CD4-positive, CD25-positive, alpha-beta regulatory T cell (primary cell): ENCODE measurements around the gene CNTN2. TPM values are rescaled to one million over a fixed set of nuclear protein-coding genes. Genes with fewer than 3 reads are reported as not detected.

Experiments
- ATAC-seq, 2 donors: fragments of 150-1000 bp; cut with Tn5 transposase; one replicate each; pipeline ENCODE4 v1.10.0; 2021; ENCODE audit warnings: low read depth in 2 of 2, moderate number of reproducible peaks in 2 of 2, moderate library complexity in 1 of 2
- DNase-seq, 3 donors: peaks; one replicate each; pipeline versions ENCODE4 v3.0.0 to v3.0.0-alpha.2; 2012 to 2022; ENCODE audit warnings: mixed read lengths in 1 of 3
- H3K27ac ChIP-seq: one replicate; pipeline ENCODE4 v1.7.0; 2013; ENCODE audit warnings: mild to moderate bottlenecking, low read length; ENCODE audit not compliant: insufficient read depth, poor library complexity, severe bottlenecking
- H3K27me3 ChIP-seq: one replicate; pipeline ENCODE4 v1.7.0; 2013; ENCODE audit warnings: low read length; ENCODE audit not compliant: control insufficient read depth, insufficient read depth
- H3K36me3 ChIP-seq: one replicate; pipeline ENCODE4 v1.7.0; 2013; ENCODE audit warnings: mild to moderate bottlenecking, low read length, moderate library complexity; ENCODE audit not compliant: control insufficient read depth, insufficient read depth
- H3K4me1 ChIP-seq: 2 replicates; pipeline ENCODE4 v1.7.0; 2013; ENCODE audit warnings: mild to moderate bottlenecking, low read length; ENCODE audit not compliant: insufficient read depth, control insufficient read depth, poor library complexity, severe bottlenecking
- H3K4me3 ChIP-seq: one replicate; pipeline ENCODE4 v1.7.0; 2013; ENCODE audit warnings: low read depth, mild to moderate bottlenecking, low read length, moderate library complexity
- H3K9me3 ChIP-seq, 2 experiments: 1 replicate in 1 of 2; 2 replicates in 1 of 2; pipeline ENCODE4 v1.7.0; 2013; ENCODE audit warnings: low read length in 2 of 2, mild to moderate bottlenecking in 1 of 2, moderate library complexity in 1 of 2; ENCODE audit not compliant: control insufficient read depth in 2 of 2
- H3K27ac Mint-ChIP-seq, 3 donors: one replicate each; pipeline ENCODE4 v1.8.0; 2020 to 2022; ENCODE audit warnings: mild to moderate bottlenecking in 3 of 3, mixed read lengths in 3 of 3, moderate library complexity in 2 of 3
- H3K27me3 Mint-ChIP-seq: one replicate; pipeline ENCODE4 v1.8.0; 2022; ENCODE audit warnings: mild to moderate bottlenecking, mixed read lengths
- H3K36me3 Mint-ChIP-seq: one replicate; pipeline ENCODE4 v1.8.0; 2020; ENCODE audit warnings: mixed read lengths
- H3K4me1 Mint-ChIP-seq, 4 donors: one replicate each; pipeline ENCODE4 v1.8.0; 2020 to 2022; ENCODE audit warnings: mixed read lengths in 4 of 4, mild to moderate bottlenecking in 1 of 4
- H3K4me3 Mint-ChIP-seq, 4 donors: one replicate each; pipeline ENCODE4 v1.8.0; 2020 to 2022; ENCODE audit warnings: mild to moderate bottlenecking in 4 of 4, mixed read lengths in 4 of 4, moderate library complexity in 3 of 4
- H3K9me3 Mint-ChIP-seq, 7 donors: one replicate each; pipeline ENCODE4 v1.8.0; 2020 to 2022; ENCODE audit warnings: mixed read lengths in 7 of 7, mild to moderate bottlenecking in 3 of 7, moderate library complexity in 2 of 7
- polyA plus RNA-seq, 4 donors: library from polyadenylated mRNA; unstranded; fragments of 300-500 nt; fragmentation: Illumina TruSeq; gene quantifications; one replicate each; pipeline ENCODE4 v1.2.3, GENCODE V29; 2021
- total RNA-seq: library from RNA; stranded (reverse); gene quantifications from one replicate; pipeline ENCODE4 v1.2.3, GENCODE V29; 2022

Gene CNTN2, protein sequence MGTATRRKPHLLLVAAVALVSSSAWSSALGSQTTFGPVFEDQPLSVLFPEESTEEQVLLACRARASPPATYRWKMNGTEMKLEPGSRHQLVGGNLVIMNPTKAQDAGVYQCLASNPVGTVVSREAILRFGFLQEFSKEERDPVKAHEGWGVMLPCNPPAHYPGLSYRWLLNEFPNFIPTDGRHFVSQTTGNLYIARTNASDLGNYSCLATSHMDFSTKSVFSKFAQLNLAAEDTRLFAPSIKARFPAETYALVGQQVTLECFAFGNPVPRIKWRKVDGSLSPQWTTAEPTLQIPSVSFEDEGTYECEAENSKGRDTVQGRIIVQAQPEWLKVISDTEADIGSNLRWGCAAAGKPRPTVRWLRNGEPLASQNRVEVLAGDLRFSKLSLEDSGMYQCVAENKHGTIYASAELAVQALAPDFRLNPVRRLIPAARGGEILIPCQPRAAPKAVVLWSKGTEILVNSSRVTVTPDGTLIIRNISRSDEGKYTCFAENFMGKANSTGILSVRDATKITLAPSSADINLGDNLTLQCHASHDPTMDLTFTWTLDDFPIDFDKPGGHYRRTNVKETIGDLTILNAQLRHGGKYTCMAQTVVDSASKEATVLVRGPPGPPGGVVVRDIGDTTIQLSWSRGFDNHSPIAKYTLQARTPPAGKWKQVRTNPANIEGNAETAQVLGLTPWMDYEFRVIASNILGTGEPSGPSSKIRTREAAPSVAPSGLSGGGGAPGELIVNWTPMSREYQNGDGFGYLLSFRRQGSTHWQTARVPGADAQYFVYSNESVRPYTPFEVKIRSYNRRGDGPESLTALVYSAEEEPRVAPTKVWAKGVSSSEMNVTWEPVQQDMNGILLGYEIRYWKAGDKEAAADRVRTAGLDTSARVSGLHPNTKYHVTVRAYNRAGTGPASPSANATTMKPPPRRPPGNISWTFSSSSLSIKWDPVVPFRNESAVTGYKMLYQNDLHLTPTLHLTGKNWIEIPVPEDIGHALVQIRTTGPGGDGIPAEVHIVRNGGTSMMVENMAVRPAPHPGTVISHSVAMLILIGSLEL
- not detected for total RNA-seq
- not detected for polyA plus RNA-seq

DNA sequence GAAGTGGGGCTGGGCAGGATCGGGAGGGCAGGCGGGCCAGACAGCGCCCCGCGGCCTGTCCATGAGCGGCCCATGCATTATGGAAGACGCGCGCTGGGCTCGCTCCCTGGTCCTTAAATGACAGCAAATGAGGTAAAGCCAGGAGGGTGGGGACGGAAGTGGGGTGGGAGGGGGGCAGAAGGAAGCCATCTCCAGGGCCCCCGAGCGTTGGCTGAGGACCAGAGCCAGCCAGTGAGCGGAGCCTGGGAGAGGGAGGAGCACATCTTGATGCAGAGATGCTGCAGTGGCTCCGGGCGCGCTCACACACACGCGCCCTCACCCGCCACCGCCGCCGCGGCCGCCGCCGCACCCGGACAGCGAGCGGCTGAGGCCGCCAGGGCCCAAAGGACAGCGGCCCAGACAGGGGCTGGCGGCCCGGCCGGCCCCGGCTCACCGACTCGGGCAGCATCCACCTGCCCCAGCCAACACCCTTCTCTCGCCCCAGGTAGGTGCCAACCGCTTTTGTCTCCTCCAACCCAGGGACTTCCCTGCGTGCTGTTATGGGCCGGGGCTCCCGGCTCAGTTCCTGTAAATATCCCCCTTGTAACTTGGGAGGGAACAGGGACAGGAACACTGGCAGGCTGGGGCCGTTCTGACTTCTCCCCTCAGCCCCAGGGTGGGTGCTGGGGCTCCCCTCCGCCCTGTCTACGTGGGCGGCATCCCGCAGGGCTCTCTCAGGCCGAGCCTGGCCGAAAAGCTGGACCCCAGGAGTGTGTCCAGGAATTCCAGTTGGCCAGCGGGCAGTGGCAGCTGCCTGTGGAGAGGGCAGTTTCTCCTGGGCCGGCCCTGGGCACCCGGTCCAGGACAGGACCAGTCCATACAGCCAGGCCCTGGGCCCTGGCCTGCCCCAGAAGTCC, at the start of gene CNTN2:
Gene CNTN2 (plus strand): TSS at position 302 of the 896 bp plus-strand sequence. CDS start 9,974 bp downstream, outside the sequence.
- H3K4me3 ChIP-seq, result no peak within 1 kb of the TSS
- Mint-ChIP-seq H3K4me3 (no peak within 1 kb of the TSS), H3K27me3 (peaks cover 32% of the 10 kb centered on the region), H3K27ac (no peak within 1 kb of the TSS), H3K36me3 (no peaks in the 10 kb centered on the region), H3K9me3 (peaks cover 0 to 4% (median 0%) of the 10 kb centered on the region in 7 donors), H3K4me1 (peaks cover 0 to 3% (median 0%) of the 10 kb centered on the region in 4 donors)
- DNase-seq (no peak), ATAC-seq (no peak)
- H3K36me3 ChIP-seq, result no peaks in the 10 kb centered on the region
- no peak within 1 kb of the TSS for H3K27ac ChIP-seq
- H3K9me3 ChIP-seq, result no peaks in the 10 kb centered on the region
- no peaks in the 10 kb centered on the region for H3K4me1 ChIP-seq
- H3K27me3 ChIP-seq, result peaks cover 8% of the 10 kb centered on the region

DNA sequence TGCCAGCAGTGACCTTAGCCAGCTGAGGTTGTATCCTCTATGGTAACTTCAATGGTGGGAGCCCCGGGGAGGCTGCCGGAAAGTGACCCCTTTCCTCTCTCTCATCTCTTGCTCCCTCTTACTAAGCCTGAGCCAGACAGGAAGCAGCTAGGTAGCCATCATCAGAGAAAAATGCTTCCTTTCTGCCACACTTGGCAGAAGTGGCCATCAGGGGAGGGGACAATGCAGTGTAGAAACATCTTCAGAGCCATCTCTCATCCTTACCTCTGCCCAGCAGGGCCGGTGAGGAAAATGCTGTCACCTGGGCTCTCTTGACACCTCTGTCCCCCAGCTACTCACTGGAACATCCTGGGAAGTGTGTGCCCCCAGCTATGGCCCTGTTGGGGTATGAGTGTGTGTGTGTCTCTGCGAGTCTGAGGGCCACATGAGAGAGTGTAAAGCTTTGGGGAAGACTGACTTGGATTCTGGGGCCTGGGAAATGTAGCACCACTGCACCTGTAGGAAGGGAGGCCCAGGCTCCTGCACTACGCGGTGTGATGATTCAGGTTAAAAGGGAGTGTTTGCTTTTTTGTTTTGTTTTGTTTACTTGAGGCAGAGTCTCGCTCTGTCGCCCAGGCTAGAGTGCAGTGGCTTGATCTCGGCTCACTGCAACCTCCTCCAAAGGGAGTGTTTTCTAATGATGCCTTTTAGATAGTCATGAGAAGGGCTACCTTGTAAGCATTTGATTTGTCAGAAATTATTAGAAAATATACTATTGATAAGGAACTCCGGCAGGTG, 48.7 kb upstream of the CNTN2 start:
- Mint-ChIP-seq H3K4me1 (peaks cover 0 to 16% (median 2%) of the 10 kb centered on the region in 4 donors), H3K27ac (no peak overlapping the region), H3K9me3 (peaks cover 0 to 4% (median 0%) of the 10 kb centered on the region in 7 donors), H3K36me3 (no peaks in the 10 kb centered on the region), H3K27me3 (no peaks in the 10 kb centered on the region), H3K4me3 (no peak overlapping the region)
- H3K27ac ChIP-seq, result no peak overlapping the region
- H3K4me1 ChIP-seq, result no peaks in the 10 kb centered on the region
- H3K4me3 ChIP-seq, result no peak overlapping the region
- ATAC-seq (no peak), DNase-seq (no peak)
- no peaks in the 10 kb centered on the region for H3K36me3 ChIP-seq
- H3K9me3 ChIP-seq, result no peaks in the 10 kb centered on the region
- no peaks in the 10 kb centered on the region for H3K27me3 ChIP-seq

DNA sequence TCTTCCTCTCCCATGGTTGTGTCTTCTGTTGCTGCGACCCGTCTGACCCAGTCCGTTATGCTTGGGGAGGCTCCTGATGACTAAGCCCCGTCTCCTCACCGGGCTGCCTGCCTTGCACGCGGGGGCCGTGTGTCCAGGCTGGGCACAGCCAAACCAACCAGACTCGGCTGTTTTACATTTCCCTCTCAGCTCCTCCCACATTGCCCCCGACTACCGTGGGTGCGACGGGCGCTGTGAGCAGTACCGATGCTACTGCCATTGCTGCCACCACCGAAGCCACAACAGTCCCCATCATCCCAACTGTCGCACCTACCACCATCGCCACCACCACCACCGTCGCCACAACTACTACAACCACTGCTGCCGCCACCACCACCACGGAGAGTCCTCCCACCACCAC, 46.0 kb upstream of the CNTN2 start:
- H3K9me3 Mint-ChIP-seq, result peaks cover 0 to 4% (median 0%) of the 10 kb centered on the region in 7 donors
- H3K36me3 Mint-ChIP-seq, result no peaks in the 10 kb centered on the region
- H3K4me3 ChIP-seq, result no peak overlapping the region
- H3K27me3 ChIP-seq, result no peaks in the 10 kb centered on the region
- H3K4me1 Mint-ChIP-seq, result peaks cover 0 to 14% (median 2%) of the 10 kb centered on the region in 4 donors
- no peaks in the 10 kb centered on the region for H3K36me3 ChIP-seq
- H3K4me3 Mint-ChIP-seq, result no peak overlapping the region
- H3K27ac Mint-ChIP-seq, result no peak overlapping the region
- H3K4me1 ChIP-seq, result no peaks in the 10 kb centered on the region
- no peaks in the 10 kb centered on the region for H3K27me3 Mint-ChIP-seq
- no peak for DNase-seq
- no peaks in the 10 kb centered on the region for H3K9me3 ChIP-seq
- ATAC-seq, result no peak
- no peak overlapping the region for H3K27ac ChIP-seq

DNA sequence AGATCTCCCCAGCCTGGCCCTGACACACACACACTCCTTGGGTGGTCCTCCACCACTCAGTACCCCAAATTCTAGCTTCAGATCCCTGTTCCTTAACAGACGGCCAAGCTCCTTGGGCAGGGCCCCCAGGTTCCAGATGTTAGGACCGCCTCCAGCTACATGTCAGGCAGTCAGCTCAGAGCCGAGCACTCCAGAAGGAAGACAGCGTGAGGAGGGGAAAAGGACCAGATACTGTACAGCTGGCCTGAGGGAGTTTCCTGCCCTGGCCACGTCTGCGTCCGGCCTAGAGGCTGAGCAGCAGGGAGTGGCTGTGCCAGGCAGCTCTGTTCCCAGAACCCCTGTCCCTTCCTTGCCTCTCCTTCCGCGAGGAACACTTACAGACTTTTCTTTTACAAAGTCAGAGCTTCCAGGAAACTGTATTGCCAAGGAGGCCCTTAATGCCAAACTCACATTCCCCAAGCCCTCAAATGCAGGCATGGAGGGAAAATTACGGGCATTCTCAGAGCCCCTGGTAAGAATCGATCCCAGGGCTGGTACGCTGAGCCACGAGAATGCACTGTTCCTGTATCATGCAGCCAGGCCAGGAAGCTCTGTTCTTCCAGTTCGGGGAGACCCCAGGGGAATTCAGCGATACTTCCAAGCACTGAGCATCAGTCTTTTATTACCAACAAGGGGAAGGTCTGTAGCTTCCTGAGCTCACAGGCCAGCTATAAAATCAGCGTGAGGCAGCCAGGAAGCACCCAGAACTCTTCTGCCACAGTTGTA, 45.2 kb upstream of the CNTN2 start:
- Mint-ChIP-seq H3K9me3 (peaks cover 0 to 4% (median 0%) of the 10 kb centered on the region in 7 donors), H3K27ac (no peak overlapping the region), H3K4me1 (peaks cover 0 to 7% (median under 1%) of the 10 kb centered on the region in 4 donors), H3K4me3 (no peak overlapping the region), H3K27me3 (no peaks in the 10 kb centered on the region), H3K36me3 (no peaks in the 10 kb centered on the region)
- H3K36me3 ChIP-seq, result no peaks in the 10 kb centered on the region
- no peaks in the 10 kb centered on the region for H3K27me3 ChIP-seq
- H3K4me1 ChIP-seq, result no peaks in the 10 kb centered on the region
- no peak overlapping the region for H3K4me3 ChIP-seq
- DNase-seq (no peak), ATAC-seq (no peak)
- H3K27ac ChIP-seq, result no peak overlapping the region
- no peaks in the 10 kb centered on the region for H3K9me3 ChIP-seq

DNA sequence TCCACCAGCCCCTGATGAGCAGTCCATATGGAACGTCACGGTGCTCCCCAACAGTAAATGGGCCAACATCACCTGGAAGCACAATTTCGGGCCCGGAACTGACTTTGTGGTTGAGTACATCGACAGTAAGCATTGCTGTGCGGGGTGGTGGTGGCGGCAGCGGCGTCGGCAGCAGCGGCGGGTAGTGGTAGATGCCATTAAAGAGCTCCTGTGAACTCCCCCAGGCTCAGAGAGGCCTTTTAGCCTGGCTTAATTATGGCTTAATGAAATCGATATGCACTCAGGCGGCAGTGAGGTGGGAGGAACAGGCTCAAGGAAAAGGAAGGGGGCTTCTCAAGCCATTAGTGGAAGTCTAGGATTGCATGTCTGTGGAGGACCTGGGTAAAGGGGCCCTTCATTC, 41.9 kb upstream of the CNTN2 start:
- H3K27ac Mint-ChIP-seq, result no peak overlapping the region
- H3K9me3 ChIP-seq, result no peaks in the 10 kb centered on the region
- ATAC-seq (no peak), DNase-seq (no peak)
- H3K27me3 Mint-ChIP-seq, result peaks cover 3% of the 10 kb centered on the region
- H3K4me1 Mint-ChIP-seq, result no peaks in the 10 kb centered on the region
- H3K36me3 Mint-ChIP-seq, result no peaks in the 10 kb centered on the region
- H3K4me1 ChIP-seq, result no peaks in the 10 kb centered on the region
- no peak overlapping the region for H3K4me3 ChIP-seq
- H3K4me3 Mint-ChIP-seq, result no peak overlapping the region
- H3K9me3 Mint-ChIP-seq, result no peaks in the 10 kb centered on the region
- no peak overlapping the region for H3K27ac ChIP-seq
- H3K36me3 ChIP-seq, result no peaks in the 10 kb centered on the region
- H3K27me3 ChIP-seq, result peaks cover 4% of the 10 kb centered on the region

DNA sequence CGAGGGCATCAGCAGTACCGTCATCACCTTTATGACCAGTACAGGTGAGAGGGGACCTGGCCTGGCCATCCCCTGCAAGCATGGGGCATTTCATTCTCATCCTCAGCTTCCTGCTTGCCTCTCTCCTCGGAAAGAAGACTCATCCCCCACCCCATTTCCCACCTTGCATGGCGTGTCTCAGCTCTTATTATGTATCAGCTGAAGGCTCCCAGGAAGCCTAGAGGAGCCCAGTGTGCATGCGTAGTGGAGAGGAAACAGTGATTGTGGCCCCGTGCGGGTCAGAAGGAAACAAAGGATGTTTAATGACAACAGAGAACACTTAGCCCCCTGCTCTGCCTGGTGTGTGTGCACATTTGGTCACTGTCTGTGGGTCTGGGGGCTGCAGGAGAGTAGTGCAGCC, 40.3 kb upstream of the CNTN2 start:
- Mint-ChIP-seq H3K27me3 (peaks cover 4% of the 10 kb centered on the region), H3K27ac (no peak overlapping the region), H3K9me3 (no peaks in the 10 kb centered on the region)

More for the DNA sequence above, 40.3 kb upstream of the CNTN2 start:
- H3K27ac ChIP-seq, result no peak overlapping the region
- peaks cover 4% of the 10 kb centered on the region for H3K27me3 ChIP-seq
- Mint-ChIP-seq H3K4me3 (no peak overlapping the region), H3K4me1 (no peaks in the 10 kb centered on the region), H3K36me3 (no peaks in the 10 kb centered on the region)
- no peak for DNase-seq
- no peak for ATAC-seq
- no peaks in the 10 kb centered on the region for H3K4me1 ChIP-seq
- no peaks in the 10 kb centered on the region for H3K36me3 ChIP-seq
- no peaks in the 10 kb centered on the region for H3K9me3 ChIP-seq
- H3K4me3 ChIP-seq, result no peak overlapping the region
